GM12865 (cell line): Measurements from ENCODE around the gene H2BK1.

Source experiments
- DNase-seq: peaks from one replicate; pipeline ENCODE4 v3.0.0; 2010; ENCODE audit warnings: low read depth
- H3K4me3 ChIP-seq: 2 replicates; pipeline ENCODE4 v1.5.1; 2011; ENCODE audit warnings: mild to moderate bottlenecking, low read depth, low read length, control low read depth
- TF ChIP-seq, protein P1 (sequence below): IDR thresholded peaks from 2 replicates; pipeline ENCODE4 v1.5.1; 2011; ENCODE audit warnings: low read length, control low read depth, low read depth, inconsistent platforms; ENCODE audit not compliant: insufficient read depth; ENCODE audit errors: missing control alignments

H2BK1 gene

DNA sequence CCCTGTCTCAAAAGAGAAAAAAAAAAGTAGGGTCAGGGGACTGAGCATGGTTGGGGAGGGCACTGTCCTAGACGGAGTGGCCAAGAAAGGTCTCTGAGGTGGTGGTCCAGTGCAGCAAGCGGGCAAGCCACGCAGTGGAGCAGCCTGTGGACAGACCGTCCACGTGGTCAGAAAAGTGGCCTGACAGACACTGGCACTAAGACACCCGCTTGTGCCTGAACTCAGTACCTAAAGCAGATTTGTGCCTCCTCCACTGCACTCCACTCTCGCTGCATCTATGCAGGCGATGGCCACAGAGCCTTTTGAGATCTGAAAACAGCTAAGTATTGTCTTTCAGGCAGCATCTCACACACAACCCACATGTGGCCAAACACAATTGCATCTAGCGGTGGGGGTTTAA is 32.1 kb downstream of the H2BK1 start:
- no peak overlapping the region for H3K4me3 ChIP-seq
- TF ChIP-seq, protein P1, sequence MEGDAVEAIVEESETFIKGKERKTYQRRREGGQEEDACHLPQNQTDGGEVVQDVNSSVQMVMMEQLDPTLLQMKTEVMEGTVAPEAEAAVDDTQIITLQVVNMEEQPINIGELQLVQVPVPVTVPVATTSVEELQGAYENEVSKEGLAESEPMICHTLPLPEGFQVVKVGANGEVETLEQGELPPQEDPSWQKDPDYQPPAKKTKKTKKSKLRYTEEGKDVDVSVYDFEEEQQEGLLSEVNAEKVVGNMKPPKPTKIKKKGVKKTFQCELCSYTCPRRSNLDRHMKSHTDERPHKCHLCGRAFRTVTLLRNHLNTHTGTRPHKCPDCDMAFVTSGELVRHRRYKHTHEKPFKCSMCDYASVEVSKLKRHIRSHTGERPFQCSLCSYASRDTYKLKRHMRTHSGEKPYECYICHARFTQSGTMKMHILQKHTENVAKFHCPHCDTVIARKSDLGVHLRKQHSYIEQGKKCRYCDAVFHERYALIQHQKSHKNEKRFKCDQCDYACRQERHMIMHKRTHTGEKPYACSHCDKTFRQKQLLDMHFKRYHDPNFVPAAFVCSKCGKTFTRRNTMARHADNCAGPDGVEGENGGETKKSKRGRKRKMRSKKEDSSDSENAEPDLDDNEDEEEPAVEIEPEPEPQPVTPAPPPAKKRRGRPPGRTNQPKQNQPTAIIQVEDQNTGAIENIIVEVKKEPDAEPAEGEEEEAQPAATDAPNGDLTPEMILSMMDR = no peak

DNA sequence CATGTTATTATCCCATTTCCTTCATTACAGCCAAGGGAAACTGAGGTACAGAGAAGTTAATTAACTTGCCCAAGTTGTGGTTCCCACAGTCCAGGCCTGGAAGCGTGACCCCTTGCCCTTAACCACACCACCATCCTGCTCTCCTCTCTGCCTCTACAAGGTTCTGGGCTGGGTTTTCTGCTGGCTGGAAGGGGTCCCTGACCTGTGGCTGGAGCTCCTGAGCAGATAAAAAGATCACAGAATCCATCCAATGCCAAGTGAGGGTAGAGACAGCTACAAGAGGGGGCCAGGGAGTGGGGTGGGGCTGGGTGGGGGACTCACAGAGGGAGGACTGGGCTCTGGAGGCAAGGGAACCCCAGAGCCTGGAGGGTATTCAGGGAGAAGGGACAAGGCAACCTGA is 33.0 kb downstream of the H2BK1 start:
- DNase-seq = no peak
- H3K4me3 ChIP-seq = no peak overlapping the region
- TF ChIP-seq, protein P1 = no peak

More for the DNA sequence above, 32.1 kb downstream of the H2BK1 start:
- DNase-seq = no peak

DNA sequence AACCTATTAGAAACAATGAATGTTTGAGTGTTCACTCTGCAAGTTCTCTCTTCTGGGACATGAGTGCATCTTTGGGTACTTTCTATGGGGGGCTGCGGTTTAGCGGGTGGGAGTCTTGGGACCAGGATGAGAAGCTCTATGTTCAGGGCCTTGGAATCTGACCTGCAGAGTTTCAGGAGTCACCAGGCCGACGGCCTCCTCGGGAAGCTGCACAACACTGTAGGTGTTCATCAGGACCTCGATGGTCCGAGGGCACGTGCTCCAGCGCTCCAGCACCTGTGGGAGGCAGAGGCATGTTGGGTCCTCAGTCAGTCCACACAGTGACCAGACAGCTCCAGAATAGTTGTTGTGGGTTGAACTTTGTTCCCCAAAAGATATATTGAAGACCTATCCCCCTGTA is 33.9 kb downstream of the H2BK1 start:
- DNase-seq = no peak
- no peak overlapping the region for H3K4me3 ChIP-seq
- TF ChIP-seq, protein P1 = no peak

DNA sequence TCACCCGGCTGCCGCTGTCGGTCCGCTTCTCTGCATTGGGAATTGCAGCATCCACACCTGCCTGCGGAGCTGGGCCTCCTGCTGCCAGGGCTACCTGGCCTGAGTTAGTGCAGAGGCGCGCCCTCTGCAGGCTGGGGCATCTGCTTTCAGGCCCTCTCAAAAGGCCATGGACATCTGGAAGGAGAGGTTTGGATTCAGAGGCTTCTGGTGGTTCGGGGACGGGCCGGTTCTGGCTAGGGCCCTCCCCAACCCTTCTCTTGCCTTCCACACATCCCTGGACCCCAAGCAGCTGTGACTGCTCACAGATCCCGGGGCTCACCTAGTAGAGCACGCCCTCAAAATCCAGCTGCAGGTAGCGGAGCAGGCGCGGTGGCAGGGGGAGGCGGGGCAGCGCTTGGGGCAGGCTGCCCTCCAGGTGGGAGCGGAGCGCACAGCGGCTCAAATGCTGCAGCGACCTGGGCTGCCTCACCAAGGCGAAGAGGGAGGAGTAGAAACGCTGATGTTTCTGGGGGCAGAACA is 34.4 kb downstream of the H2BK1 start:
- no peak for DNase-seq
- TF ChIP-seq, protein P1 = no peak
- no peak overlapping the region for H3K4me3 ChIP-seq

DNA sequence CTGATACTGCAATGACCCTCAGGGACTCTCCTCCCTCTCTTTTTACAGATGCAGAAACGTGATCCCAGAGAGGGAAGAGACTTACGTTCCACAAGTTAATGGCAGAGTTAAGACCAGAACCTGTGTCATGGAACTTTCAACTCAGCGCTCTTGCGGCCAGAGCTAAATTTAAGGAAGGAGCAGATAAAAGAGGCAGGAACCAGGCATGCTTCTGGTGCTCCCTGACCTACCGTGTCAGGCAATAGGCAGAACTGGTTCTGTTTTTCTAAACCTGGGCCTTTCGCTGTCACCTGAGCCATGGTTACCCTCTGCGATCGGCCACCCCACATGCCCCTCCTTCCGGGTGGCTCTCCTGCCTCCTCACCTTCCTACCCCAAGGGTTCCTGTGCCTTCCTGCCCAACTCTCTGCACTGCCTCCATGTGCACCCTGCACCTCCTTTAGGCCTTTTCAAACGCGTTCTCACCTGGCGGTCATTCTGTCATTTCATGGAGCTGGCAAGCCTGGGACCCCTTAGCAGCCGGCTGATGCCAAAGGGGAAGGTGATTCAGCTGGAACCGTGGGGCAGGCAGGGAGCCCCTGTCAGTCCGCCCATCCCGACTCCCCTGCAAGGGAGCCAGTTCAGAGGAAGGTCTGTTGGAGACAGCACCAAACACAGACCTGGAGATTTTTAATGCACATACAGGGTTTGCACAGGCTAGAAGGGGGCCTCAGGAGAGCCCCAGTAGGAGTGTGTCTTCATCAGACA is 35.1 kb downstream of the H2BK1 start:
- DNase-seq = no peak
- no peak overlapping the region for H3K4me3 ChIP-seq
- TF ChIP-seq, protein P1 = no peak

DNA sequence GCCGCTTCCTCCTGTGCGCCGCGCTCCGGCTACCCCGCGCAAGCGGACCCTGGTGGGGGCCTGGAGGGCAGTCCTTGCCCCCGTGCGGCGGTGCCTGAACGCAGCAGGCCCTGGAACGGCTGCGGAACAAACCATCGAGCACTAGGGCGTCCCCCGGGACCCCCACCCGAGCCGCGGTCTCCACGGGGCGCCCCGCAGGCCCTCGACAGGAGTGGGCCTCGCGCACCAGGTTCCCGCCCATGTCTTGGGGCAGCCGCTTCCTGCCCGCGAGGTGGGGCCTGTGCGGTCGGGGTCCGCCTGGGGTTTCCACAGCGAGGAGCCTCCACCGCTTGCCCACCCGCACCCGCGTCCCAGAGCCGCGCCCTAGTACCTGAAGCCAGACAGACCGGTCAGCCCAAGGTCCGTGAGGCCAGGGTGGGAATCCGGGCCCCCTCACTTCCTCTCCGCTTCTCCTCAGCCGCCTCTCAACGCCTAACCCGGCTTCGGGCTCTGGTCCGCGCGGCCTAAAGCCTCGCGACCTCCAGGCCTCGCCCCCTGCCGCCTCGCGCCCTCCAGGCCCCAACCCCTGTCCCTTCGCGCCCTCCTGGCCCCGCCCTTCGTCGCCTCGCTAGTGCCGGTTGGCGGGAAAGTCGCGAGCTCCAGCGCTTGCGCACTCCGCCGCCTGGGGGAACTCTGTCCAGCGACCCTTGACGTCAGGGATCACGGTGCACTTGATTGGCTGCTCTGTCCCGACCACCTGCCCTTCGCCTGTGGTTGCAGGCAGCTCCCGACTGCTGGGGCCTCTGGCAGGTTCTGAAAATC is 35.8 kb downstream of the H2BK1 start:
- H3K4me3 ChIP-seq = no peak overlapping the region
- DNase-seq = no peak
- TF ChIP-seq, protein P1 = no peak
